Measurements from ENCODE around the gene ARL5C.
A peak's percentile ranks its signal among the peaks of the same experiment; 100 is the strongest.

Gene ARL5C, protein sequence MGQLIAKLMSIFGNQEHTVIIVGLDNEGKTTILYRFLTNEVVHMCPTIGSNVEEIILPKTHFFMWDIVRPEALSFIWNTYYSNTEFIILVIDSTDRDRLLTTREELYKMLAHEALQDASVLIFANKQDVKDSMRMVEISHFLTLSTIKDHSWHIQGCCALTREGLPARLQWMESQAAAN

DNA sequence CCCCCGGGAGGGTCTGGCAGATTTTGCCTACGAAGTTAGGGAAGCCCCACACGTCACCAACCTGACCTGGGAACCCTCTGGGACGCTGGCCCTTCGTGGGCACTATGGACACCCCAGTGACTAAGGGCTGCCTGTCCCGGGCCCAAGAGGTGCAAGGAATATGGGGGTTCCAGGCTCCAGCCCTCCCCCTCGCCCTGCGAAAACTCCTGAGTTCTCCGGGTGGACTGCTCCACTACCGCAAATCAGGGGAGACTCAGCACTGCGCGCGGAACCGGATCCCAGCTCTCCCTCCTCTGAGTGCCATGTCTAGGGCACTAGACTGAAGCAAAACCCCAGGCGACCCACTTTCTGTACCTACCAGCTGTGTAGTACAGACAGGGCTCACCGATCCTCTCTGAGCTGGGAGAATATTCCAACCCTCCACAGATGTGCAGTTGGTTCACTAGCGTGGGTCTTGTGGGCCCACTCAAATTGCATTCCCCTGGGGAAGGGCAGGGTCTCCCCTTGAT is at the start of gene ARL5C:
TSS of gene ARL5C (minus strand) at position 321 of the 509 bp plus-strand sequence. CDS start 401 bp downstream, outside the sequence.
- no peak for DNase-seq

DNA sequence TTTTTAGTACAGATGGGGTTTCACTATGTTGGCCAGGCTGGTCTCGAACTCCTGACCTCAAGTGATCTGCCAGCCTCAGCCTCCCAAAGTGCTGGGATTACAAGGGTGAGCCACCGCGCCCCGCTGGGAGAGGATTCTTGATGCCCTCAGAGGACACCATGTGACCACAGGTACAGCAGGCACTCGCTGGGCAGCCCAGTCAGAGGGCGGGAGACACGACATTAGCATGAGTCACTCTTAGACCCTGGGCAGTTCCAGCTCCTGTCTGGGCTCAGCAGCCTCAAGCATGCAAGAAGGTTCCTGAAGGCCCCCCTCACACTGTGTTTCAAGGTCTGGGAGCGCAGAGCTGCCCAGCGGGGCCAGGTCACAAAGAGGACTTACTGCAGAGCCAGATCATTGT is 47.9 kb upstream of the ARL5C start:
- no peak for DNase-seq

DNA sequence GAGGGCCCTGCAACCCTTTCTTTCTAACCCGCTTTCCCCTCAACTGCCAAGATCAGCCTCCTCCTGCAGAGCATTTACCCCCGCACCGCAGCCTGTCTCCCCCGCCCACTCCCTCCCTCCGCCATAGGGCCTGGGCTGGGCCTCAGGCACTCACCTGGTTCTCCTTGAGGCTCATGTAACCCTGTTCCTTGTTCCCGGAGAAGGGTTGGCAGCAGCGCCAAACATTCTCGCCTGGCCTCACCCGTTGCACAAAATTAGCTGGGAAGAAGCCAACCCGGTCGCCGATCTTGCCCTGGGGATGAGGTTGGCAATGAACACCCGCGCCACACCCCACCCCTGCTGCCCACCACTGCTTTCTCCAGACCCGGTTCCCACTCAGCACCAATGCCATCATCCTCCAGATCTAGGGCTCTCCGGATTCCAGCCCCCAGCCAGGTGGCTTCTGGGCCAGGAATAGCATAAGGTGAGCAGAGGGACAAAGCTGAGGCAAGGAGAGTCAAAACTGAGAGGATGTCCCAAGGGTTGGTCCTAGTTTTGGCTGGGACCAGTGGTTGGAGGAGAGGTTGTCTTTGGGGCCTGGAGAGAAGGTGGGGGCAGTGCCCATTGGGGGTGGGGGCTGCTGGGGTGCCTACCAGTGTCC is 47.0 kb upstream of the ARL5C start:
- no peak for DNase-seq

DNA sequence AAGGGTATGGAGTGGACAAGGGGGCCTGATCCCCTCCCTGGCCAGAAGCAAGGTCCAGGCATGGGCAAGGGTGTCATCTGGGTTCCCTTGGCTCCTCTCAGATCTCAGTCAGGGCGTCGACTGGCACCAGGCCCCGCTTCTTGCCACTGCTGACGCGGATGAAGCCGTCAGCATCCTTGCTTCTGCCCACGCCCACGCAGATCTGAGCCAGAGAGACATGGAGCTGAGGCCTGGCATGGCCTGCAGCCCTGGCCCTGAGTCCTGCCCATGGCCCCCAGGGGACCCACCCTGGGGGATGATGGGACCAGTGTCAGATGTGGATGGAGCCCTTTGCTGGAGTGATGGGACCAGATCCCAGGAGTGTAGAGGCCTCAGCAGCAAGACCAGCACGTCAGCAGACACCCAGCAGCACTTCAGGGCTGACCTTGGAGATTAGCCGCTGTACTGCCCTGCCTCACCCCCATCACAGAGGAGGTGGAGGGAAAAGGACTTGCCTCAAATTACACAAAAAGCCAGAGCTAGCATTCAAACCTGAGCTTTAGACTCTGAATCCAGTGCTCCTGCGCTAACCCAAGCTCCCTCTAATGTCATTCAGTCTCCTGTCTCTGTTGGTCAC is 46.3 kb upstream of the ARL5C start:
- no peak for DNase-seq

DNA sequence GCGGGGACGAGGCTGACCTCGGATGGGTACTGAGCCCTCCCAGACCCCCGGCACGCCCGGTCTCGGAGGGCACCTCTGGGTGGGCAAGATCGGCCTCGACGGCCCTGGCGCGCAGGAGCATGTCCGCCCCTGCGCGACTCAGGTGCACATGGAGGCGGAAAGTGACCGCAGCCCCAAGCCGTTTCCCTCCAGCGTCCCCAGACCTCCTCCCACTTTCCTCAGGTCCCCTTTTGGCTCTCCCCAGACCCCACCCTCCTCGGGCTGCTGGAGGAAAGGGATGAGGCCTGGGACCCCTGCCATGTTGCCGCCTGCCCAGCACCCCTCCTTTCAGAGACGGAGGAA is 44.1 kb upstream of the ARL5C start:
- no peak for DNase-seq

DNA sequence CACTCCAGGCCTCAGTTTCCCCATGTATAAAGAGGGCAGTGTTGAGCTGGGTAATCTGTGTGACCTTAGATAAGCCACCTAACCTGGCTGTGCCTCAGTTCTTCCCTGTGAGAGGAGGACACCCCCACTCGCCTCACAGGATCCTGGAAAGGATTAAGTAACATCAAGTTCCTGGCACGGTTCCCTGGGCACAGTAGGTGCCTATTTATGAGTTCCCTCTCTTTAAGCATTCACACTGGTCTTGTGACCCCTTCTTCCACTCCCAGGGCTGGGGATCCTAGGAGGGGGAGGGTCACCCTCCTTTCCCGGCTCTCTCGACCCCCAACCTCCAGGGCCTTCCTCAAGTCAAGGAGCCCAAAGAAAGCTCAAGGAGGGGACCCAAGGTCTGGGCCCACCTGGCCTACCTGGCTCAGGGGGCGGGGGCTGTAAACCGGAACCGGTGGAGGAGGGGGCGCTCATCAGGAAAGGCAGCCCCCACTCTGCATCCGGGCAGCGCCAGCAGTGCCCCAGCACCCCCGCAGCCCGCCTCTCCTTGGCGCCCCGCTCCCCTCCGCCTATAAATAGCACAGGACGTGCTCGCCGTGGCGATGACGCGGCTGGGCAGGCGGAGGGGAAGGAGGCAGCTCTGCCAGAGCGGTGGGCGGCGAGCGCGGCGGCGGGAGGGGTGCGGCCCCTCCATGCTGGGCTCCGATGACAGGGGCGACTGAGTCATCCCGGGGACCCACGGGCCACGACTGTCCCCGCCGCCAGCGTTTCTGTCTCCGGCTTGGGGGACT is 43.5 kb upstream of the ARL5C start:
- DNase-seq, result peak; percentile 72

DNA sequence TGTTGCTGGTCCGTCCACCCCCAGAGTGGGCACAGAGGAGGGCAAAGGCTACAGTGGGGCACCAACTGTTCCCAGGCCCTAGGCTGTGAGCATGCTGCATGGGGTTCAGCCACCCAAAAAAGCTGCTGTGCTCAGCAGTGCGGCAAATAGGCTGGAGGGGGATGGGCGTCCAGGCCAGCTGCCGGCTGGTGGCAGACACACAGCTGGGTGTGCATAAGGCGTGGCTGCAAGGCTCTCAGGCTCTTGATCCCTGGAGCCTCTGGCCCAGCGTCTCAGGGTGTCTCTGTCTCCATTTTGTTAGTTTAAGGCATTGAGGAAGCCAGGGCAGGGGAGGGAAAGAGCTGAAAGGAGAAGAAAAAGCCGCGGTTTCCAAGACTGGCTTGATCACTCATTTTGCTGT is 42.9 kb upstream of the ARL5C start:
- DNase-seq, result peak; percentile 71

DNA sequence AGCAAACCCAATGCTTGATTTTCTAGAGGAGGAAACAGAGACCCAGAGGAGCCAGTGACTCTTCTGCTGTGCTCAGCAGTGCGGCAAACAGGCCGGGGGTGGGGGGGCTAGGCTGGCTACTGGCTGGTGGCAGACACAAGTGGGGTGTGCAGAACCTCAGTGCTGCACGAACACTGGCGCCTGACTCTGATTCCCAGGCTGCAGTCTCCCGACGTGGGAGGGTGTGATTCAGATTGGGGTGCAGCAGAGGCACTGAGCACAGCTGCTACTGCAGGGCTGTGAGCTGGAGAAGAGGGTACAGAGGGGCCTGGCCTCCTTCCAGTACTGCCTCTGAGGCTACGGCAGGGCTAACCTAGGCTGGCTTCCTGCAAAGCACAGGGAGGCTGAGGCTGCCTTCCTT is 42.2 kb upstream of the ARL5C start:
- no peak for DNase-seq

DNA sequence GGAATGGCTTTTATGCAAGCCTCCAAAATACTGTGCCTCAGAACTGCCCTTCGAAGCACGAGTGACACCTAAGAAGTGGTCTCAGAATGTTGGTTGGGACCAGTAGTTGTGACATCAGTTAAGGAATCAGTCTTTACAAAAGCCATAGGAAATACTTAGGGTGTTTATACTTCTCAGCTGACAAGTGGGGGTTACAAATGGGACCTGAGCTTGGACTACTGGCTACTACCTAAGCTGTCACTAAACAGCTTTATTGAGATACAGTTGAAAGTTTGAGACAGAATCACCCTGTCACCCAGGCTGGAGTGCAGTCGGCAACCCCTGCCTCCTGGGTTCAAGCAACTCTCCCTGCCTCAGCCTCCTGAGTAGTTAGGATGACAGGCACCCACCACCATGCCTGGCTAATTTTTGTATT is 39.2 kb upstream of the ARL5C start:
- DNase-seq, result no peak

DNA sequence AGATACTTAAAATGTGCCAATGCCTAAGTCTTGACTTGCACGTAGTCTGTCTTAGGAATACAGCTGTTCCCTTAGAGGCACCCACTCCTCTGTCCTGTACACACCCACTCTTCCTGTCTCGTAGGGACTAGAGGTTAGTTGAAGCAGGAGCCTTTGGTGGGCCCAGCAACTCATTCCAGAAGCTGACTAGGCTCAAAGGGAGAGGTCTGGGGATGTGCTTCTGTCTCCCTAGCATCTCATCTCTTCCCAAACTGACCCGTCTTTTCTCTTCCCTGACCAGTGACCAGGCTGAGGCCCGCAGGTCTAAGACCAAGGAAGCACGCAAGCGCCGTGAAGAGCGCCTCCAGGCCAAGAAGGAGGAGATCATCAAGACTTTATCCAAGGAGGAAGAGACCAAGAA is 38.3 kb upstream of the ARL5C start:
- no peak for DNase-seq

DNA sequence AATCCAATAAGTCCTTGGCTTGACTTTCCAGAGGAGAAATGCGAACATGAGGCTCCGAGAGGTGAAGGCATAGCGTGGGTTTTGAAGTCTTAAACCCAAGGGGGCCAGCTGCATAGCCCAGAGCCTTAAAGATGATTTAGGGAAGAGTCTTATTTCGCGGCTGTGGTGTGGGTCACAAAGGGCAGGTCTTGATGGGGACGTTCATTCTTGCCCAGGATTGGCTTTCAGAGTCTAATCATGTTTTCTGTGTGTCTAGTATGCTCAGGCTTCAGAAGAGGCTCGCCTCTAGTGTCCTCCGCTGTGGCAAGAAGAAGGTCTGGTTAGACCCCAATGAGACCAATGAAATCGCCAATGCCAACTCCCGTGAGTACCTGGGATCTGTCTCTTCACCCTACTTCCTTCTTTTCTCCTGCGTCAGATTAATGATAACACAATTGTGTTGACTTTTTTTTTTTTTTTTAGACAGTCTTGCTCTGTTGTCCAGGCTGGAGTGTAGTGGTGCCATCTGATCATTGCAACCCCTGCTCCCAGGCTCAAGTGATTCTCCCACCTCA is 35.1 kb upstream of the ARL5C start:
- no peak for DNase-seq

DNA sequence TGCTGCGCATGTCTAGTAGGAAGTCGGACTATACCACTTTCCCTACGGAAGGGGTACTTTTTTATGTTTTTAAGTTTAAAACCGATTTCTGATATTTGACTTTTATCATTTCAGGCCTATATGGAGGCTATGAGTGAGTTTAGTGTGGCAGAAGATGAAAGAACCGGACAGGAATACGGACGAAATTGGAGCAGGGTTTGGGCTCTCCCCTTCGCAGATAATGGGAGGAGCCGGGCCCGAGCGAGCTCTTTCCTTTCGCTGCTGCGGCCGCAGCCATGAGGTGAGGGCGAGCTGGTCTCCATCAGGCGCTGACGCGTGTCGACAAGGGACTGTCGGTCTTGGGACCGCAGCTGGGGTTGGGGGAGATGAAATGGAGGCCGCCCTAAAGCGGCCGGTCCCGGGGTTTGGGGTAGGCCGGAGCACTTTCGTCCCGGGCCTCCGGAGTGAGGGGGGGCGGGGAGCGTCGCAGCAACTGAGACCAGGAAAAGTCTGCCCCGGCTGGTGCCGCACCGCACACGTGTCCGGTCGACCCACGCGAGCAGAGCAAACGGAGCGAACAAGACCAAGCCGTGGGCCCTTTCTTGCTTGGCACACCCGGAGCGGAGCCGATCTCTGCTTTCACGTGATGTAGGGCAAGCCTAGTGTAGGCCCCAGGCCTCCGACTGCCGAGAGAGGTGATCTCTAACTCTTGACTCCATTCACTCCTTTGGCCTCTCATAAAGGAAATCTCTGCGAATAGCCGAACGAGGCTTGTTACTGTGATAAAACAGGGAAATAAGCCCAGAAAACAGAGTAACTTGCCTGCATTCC is 34.3 kb upstream of the ARL5C start, which contains the start of gene RPL19:
TSS of gene RPL19 (plus strand) at position 214 of the 810 bp plus-strand sequence. CDS start at position 276, 62 bp downstream.
- peak; percentile 97 for DNase-seq

DNA sequence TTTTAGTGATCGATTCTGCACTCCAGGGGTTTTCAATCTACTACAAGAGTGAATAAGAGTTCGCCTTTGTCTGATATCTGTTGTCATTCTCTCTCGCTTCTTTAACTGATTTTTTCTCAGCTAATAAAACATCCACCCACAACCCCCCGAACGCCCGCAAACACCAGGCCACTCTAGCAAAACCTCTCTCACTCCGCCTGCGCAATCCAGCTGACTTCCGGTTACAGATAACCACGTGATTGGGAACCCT is 33.8 kb upstream of the ARL5C start:
- no peak for DNase-seq

DNA sequence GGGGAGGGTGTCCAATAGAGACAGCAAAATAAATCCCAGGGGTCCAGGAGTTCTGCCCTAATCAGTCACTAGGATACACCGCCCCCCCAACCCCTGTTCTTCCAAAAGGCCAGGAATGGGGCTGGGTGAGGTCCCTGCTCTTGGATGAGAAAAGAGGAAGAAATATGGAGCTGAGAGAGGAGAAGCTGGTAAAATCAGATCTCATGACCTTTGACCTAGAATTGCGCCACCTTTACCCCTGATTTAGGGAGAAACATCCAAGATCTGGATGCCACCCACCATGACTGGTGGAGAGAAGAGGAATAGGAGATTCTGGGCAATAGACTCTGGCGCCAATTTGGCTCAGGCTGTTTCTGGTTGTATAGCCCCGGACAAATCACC is 32.2 kb upstream of the ARL5C start:
- DNase-seq, result no peak

DNA sequence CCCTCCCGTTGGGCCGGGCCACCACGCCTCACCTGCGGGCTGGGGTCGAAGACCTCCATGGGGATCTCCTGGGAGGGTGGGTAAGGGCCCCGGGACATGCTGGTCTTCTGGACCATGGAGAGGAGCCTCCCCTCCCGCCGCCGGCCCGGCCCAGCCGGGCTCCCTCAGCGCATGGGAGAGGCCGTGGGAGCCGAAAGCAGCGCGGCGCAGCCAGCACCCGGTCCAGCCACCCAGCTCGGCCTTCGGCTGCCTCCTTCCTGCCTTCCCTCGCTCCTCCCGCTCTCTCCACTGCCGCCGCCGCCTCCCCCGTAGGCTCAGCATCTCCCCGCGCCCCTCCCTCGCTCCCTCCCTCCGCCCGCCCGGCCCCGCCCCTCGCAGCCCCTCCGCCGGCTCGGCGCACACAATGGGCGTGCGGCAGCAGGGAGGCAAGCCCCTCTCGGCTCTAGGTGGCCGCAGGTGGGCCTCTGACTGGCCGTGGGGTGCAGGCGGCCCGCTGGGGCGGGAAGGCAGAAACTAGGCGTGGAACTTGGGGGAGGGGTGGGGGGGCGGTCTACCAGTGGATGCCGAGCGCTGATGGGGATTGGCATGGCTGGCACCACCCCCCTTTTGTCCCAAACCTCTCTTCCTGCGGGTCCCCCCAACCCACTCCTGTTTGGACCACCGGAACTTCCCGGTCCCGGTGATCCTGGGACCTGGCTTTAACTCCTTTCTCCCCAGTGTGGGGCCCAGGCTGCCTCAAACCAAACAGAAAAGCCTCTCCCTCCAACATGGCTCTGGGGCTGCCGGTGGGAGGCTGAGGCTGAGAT is 31.6 kb upstream of the ARL5C start, which contains the start of gene CACNB1:
TSS of gene CACNB1 (minus strand) at position 290 of the 806 bp plus-strand sequence. CDS start at position 116, 174 bp downstream.
- peak; percentile 93 for DNase-seq

DNA sequence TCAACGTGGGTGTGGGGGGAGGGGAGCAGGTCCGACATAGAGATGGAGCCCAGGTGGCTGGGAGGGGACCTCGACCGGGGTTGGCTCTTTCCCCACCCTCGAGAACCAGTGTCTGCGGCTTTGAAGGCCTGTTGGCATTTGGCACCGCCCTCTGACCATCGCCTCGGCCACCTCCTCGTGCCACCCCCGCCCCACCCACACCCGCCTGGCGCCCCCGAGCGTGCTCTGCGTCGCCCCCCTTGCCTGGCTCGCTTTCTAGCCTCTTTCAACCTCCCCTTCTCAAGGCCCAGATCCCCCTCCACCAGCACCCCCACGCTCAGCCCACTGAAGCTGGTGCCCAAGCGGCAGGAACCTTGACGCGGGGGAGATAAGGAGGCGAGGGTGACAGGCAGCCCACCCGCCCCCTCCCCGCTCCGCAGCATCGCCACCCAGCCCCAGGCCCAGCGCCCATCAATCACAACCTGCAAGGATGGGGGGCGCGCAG is 30.9 kb upstream of the ARL5C start:
- no peak for DNase-seq

DNA sequence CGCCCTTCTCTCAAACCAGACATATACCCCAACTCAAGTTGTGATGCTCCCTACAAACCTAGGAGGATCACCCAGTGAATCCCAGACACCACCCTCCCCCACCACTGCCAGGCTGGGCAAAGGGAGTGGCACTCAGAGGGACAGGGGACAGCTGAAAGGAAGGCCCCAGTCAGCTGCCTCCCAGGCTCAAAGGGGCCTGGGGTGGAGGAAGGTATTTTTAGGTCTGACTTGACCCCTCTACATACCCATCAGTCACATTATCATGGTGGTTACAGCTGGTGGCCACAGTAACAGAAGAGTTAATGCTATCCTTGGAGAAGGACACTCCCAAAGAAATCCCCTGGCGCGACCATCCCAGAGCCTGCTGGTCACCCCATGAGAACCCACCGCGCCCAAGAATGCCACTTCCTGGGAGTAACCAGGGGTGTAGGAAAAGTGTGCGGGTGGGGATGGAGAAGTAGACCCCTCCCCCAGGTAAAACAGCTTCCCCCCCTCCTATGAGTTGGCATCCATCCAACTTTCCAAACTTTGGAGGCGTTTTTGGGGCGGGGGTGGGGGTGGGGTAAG is 30.4 kb upstream of the ARL5C start:
- DNase-seq, result no peak

DNA sequence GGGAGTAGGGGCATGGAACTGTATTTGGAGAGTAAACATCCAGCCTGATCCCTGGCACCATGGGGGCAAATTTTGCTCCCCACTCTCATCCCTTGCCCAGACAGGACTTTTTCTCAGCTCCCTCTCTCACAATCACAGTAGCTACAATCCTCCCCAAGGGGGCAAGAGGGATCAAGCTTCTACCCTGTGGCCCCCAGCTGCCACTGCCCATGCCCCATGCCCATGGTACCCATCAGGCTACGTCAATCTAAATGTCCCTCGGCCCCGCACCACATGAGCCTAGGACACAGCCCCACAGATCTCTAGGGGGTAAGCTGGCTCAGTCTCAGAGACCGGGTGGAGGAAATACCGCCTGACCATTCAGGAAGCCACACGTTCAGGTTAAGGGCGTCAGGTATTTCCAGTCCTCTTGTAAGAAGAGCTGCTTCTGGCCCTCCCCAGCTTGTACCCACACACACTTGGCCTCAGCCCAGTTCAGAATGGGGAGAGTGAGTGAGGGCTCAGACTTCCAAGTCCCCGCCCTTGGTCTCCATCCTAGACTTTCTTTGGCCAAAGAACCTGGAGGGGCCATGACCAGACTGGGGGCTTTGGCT is 29.7 kb upstream of the ARL5C start:
- no peak for DNase-seq

DNA sequence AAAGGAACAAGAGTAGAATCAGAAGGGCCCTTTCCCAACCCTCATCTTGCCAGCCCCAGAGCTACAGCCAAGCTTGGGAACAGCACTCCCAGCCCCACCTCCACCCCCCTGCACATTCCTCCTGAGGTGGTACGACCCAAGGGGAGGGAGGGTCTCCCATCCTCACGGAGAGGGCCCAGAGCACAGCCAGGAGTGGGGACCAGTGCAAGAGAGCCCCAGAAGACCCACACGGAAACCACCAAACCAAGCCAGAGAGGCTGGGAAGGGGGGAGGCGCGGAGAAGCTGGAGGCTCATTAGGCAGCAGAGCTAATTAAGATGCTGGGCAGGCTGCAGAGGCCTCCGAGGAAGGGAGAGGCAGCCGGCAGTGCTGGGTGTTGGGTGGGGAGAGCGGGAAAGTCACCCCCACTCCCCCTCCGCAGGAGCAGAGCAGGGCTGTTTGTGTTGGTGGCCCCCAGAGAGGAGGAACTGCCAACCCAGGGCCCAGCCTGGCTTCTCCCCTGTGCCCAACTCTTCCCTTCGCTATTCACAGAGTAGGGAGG is 29.1 kb upstream of the ARL5C start:
- no peak for DNase-seq
